GM23338 (cell line): ENCODE results near the gene EZH2. TPM values are rescaled to one million over a fixed set of nuclear protein-coding genes. Genes with fewer than 3 reads are reported as not detected.

Source experiments
- ATAC-seq: fragments of 200-7000 bp; cut with Tn5 transposase; 3 replicates; pipeline ENCODE4 v1.9.1; 2020
- DNase-seq: peaks from one replicate; pipeline ENCODE4 v3.0.0-alpha.2; 2015; ENCODE audit warnings: low spot score
- H2AFZ ChIP-seq: fragments of 200-600 bp; sonication (generic); 2 replicates; pipeline ENCODE4 v1.8.0; 2016; ENCODE audit warnings: antibody characterized with exemption, mild to moderate bottlenecking, moderate library complexity
- H3F3A ChIP-seq: fragments of 200-600 bp; sonication (generic); replicated peaks from 2 replicates; pipeline ENCODE4 v1.8.0; 2017; ENCODE audit warnings: antibody characterized with exemption, mixed run types, low read depth
- H3K27ac ChIP-seq: fragments of 200-600 bp; sonication (generic); 2 replicates; pipeline ENCODE4 v1.6.1; 2016; ENCODE audit warnings: low read depth
- H3K27me3 ChIP-seq: fragments of 200-600 bp; sonication (generic); 2 replicates; pipeline ENCODE4 v1.8.0; 2016; ENCODE audit warnings: mild to moderate bottlenecking, mixed run types, moderate library complexity; ENCODE audit not compliant: insufficient read depth
- H3K36me3 ChIP-seq: fragments of 200-600 bp; sonication (generic); 2 replicates; pipeline ENCODE4 v1.8.0; 2016; ENCODE audit warnings: mild to moderate bottlenecking; ENCODE audit not compliant: insufficient read depth
- H3K4me1 ChIP-seq: fragments of 200-600 bp; sonication (generic); 2 replicates; pipeline ENCODE4 v1.8.0; 2016; ENCODE audit warnings: mild to moderate bottlenecking, moderate library complexity; ENCODE audit not compliant: insufficient read depth
- H3K4me2 ChIP-seq: fragments of 200-600 bp; sonication (generic); 2 replicates; pipeline ENCODE4 v1.7.1; 2017; ENCODE audit warnings: mixed run types
- H3K4me3 ChIP-seq: fragments of 200-600 bp; sonication (generic); 2 replicates; pipeline ENCODE4 v1.6.1; 2016; ENCODE audit warnings: mixed run types
- H3K79me2 ChIP-seq: fragments of 200-600 bp; sonication (generic); replicated peaks from 2 replicates; pipeline ENCODE4 v1.8.0; 2017; ENCODE audit warnings: mild to moderate bottlenecking; ENCODE audit not compliant: insufficient read depth
- H3K9me2 ChIP-seq: fragments of 200-600 bp; sonication (generic); 2 replicates; pipeline ENCODE4 v1.8.0; 2017; ENCODE audit not compliant: insufficient read depth
- H4K20me1 ChIP-seq: fragments of 200-600 bp; sonication (generic); replicated peaks from 2 replicates; pipeline ENCODE4 v1.8.0; 2017; ENCODE audit warnings: mild to moderate bottlenecking; ENCODE audit not compliant: insufficient read depth
- H3K27ac Mint-ChIP-seq: 2 replicates; pipeline ENCODE4 v1.8.0; 2020; ENCODE audit warnings: inconsistent platforms, mild to moderate bottlenecking, moderate library complexity, mixed read lengths
- H3K27me3 Mint-ChIP-seq: 3 replicates; pipeline ENCODE4 v1.8.0; 2022; ENCODE audit warnings: low read depth, mild to moderate bottlenecking, moderate library complexity, mixed read lengths, inconsistent platforms; ENCODE audit not compliant: insufficient read depth, poor library complexity
- H3K36me3 Mint-ChIP-seq: 3 replicates; pipeline ENCODE4 v1.8.0; 2021; ENCODE audit warnings: low read depth, mild to moderate bottlenecking, inconsistent platforms, moderate library complexity, mixed read lengths
- H3K4me1 Mint-ChIP-seq: 3 replicates; pipeline ENCODE4 v1.8.0; 2020; ENCODE audit warnings: mild to moderate bottlenecking, inconsistent platforms, mixed read lengths
- H3K4me3 Mint-ChIP-seq: 3 replicates; pipeline ENCODE4 v1.8.0; 2021; ENCODE audit warnings: moderate library complexity, mild to moderate bottlenecking, inconsistent platforms, mixed read lengths
- H3K9me3 Mint-ChIP-seq: 3 replicates; pipeline ENCODE4 v1.8.0; 2020; ENCODE audit warnings: moderate library complexity, mild to moderate bottlenecking, inconsistent platforms, mixed read lengths
- CREB1 ChIP-seq: fragments of 250-450 bp; sonication (Bioruptor Pico); IDR thresholded peaks from 2 replicates; pipeline ENCODE4 v1.5.0; 2020; ENCODE audit warnings: low read depth, mild to moderate bottlenecking, moderate library complexity
- EZH2 ChIP-seq: fragments of 200-600 bp; sonication (generic); IDR thresholded peaks from one replicate; pipeline ENCODE4 v1.8.0; 2017; ENCODE audit warnings: antibody characterized with exemption, mild to moderate bottlenecking, low read depth; ENCODE audit not compliant: unreplicated experiment
- EZH2phosphoT487 ChIP-seq: fragments of 200-600 bp; sonication (generic); IDR thresholded peaks from one replicate; pipeline ENCODE4 v1.8.1; 2018; ENCODE audit warnings: antibody characterized with exemption; ENCODE audit not compliant: unreplicated experiment
- NANOG ChIP-seq: IDR thresholded peaks from 2 replicates; pipeline ENCODE4 v1.6.1; 2016; ENCODE audit warnings: antibody characterized with exemption, borderline replicate concordance
- STAT1 ChIP-seq: IDR thresholded peaks from one replicate; pipeline ENCODE4 v1.6.1; 2016; ENCODE audit warnings: antibody characterized with exemption; ENCODE audit not compliant: unreplicated experiment
- ZNF114 ChIP-seq: fragments of 250-450 bp; sonication (Bioruptor Pico); IDR thresholded peaks from 2 replicates; pipeline ENCODE4 v1.5.0; 2020; ENCODE audit warnings: mild to moderate bottlenecking, moderate library complexity
- ZNF331 ChIP-seq: fragments of 250-450 bp; sonication (Bioruptor Pico); IDR thresholded peaks from 2 replicates; pipeline ENCODE4 v1.5.0; 2020; ENCODE audit warnings: low read depth, mild to moderate bottlenecking, moderate library complexity
- polyA plus RNA-seq: library from polyadenylated mRNA; unstranded; fragments of >200 nt; fragmentation: Nextera tagmentation; extraction: Ambion mirVana; gene quantifications from 2 replicates; pipeline ENCODE4 v1.2.1, GENCODE V29; 2016
- total RNA-seq: library from RNA; depleted of rRNA; stranded (reverse); fragments of >200 nt; shearing (Covaris generic); gene quantifications from 2 replicates; pipeline ENCODE4 v1.2.3, GENCODE V29; 2014
- TF ChIP-seq, protein P1 (sequence below): IDR thresholded peaks from 2 replicates; pipeline ENCODE4 v1.6.1; 2016; ENCODE audit warnings: antibody characterized with exemption
- TF ChIP-seq, protein P2 (sequence below): fragments of 250-450 bp; sonication (Bioruptor Pico); IDR thresholded peaks from 2 replicates; pipeline ENCODE4 v1.5.0; 2020; ENCODE audit warnings: mild to moderate bottlenecking, moderate library complexity

EZH2 gene
- total and polyA plus RNA-seq, 2 experiments from 2014 or later, result 33.9 to 38.6 TPM

DNA sequence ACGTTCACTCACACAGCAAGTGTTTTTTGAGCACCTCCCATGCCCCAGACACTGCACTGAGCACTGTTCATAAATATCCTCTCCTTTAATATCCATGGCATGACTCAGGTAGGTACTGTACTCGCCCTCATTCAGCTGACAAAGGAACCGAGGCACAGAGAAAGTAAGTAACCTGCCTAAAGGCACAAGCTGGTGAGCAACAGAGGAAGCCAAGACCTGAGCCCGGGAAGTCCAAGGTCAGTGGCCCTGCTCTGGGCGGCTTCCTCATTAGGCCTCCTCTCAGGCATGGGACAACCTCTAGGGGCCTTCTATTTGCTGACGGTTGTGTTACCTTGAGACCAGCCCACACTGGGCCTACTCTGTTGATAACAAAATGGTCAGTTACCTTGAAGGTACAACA, 45.1 kb upstream of the EZH2 start:
- H3K79me2 ChIP-seq, result no peaks in the 10 kb centered on the region
- H4K20me1 ChIP-seq, result no peaks in the 10 kb centered on the region
- DNase-seq, result no peak
- no peak overlapping the region for H3K27ac ChIP-seq
- H3K4me2 ChIP-seq, result no peak overlapping the region
- H3K4me3 ChIP-seq, result no peak overlapping the region
- Mint-ChIP-seq H3K4me1 (no peaks in the 10 kb centered on the region), H3K27ac (no peak overlapping the region), H3K36me3 (no peaks in the 10 kb centered on the region), H3K4me3 (no peak overlapping the region), H3K27me3 (no peaks in the 10 kb centered on the region), H3K9me3 (no peaks in the 10 kb centered on the region)
- ATAC-seq, result no peak
- H3K9me2 ChIP-seq, result no peaks in the 10 kb centered on the region
- no peaks in the 10 kb centered on the region for H3K36me3 ChIP-seq
- no peaks in the 10 kb centered on the region for H3K4me1 ChIP-seq
- H3K27me3 ChIP-seq, result no peaks in the 10 kb centered on the region
- TF ChIP-seq NANOG (no peak), ZNF331 (CRISPR knock-in tag) (no peak), ZNF114 (CRISPR knock-in tag) (no peak), EZH2 (no peak), CREB1 (CRISPR knock-in tag) (no peak), STAT1 (no peak)
- TF ChIP-seq, protein P1, sequence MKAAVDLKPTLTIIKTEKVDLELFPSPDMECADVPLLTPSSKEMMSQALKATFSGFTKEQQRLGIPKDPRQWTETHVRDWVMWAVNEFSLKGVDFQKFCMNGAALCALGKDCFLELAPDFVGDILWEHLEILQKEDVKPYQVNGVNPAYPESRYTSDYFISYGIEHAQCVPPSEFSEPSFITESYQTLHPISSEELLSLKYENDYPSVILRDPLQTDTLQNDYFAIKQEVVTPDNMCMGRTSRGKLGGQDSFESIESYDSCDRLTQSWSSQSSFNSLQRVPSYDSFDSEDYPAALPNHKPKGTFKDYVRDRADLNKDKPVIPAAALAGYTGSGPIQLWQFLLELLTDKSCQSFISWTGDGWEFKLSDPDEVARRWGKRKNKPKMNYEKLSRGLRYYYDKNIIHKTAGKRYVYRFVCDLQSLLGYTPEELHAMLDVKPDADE, result no peak
- no peaks in the 10 kb centered on the region for H3F3A ChIP-seq
- H2AFZ ChIP-seq, result peak overlapping the region; percentile 32; the same call in 1 of the 2 replicates

- TF ChIP-seq ZNF331 (CRISPR knock-in tag) (no peak), CREB1 (CRISPR knock-in tag) (no peak), EZH2 (no peak), EZH2phosphoT487 (no peak), STAT1 (no peak)
- TF ChIP-seq, protein P2, sequence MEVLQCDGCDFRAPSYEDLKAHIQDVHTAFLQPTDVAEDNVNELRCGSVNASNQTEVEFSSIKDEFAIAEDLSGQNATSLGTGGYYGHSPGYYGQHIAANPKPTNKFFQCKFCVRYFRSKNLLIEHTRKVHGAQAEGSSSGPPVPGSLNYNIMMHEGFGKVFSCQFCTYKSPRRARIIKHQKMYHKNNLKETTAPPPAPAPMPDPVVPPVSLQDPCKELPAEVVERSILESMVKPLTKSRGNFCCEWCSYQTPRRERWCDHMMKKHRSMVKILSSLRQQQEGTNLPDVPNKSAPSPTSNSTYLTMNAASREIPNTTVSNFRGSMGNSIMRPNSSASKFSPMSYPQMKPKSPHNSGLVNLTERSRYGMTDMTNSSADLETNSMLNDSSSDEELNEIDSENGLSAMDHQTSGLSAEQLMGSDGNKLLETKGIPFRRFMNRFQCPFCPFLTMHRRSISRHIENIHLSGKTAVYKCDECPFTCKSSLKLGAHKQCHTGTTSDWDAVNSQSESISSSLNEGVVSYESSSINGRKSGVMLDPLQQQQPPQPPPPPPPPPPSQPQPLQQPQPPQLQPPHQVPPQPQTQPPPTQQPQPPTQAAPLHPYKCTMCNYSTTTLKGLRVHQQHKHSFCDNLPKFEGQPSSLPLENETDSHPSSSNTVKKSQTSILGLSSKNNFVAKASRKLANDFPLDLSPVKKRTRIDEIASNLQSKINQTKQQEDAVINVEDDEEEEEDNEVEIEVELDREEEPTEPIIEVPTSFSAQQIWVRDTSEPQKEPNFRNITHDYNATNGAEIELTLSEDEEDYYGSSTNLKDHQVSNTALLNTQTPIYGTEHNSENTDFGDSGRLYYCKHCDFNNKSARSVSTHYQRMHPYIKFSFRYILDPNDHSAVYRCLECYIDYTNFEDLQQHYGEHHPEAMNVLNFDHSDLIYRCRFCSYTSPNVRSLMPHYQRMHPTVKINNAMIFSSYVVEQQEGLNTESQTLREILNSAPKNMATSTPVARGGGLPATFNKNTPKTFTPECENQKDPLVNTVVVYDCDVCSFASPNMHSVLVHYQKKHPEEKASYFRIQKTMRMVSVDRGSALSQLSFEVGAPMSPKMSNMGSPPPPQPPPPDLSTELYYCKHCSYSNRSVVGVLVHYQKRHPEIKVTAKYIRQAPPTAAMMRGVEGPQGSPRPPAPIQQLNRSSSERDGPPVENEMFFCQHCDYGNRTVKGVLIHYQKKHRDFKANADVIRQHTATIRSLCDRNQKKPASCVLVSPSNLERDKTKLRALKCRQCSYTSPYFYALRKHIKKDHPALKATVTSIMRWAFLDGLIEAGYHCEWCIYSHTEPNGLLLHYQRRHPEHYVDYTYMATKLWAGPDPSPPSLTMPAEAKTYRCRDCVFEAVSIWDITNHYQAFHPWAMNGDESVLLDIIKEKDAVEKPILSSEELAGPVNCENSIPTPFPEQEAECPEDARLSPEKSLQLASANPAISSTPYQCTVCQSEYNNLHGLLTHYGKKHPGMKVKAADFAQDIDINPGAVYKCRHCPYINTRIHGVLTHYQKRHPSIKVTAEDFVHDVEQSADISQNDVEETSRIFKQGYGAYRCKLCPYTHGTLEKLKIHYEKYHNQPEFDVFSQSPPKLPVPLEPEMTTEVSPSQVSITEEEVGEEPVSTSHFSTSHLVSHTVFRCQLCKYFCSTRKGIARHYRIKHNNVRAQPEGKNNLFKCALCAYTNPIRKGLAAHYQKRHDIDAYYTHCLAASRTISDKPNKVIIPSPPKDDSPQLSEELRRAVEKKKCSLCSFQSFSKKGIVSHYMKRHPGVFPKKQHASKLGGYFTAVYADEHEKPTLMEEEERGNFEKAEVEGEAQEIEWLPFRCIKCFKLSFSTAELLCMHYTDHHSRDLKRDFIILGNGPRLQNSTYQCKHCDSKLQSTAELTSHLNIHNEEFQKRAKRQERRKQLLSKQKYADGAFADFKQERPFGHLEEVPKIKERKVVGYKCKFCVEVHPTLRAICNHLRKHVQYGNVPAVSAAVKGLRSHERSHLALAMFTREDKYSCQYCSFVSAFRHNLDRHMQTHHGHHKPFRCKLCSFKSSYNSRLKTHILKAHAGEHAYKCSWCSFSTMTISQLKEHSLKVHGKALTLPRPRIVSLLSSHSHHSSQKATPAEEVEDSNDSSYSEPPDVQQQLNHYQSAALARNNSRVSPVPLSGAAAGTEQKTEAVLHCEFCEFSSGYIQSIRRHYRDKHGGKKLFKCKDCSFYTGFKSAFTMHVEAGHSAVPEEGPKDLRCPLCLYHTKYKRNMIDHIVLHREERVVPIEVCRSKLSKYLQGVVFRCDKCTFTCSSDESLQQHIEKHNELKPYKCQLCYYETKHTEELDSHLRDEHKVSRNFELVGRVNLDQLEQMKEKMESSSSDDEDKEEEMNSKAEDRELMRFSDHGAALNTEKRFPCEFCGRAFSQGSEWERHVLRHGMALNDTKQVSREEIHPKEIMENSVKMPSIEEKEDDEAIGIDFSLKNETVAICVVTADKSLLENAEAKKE, result no peak
- H3K79me2 ChIP-seq, result no peaks in the 10 kb centered on the region
- H3K27ac Mint-ChIP-seq, result no peak overlapping the region
- no peak overlapping the region for H3K4me2 ChIP-seq
- no peaks in the 10 kb centered on the region for H3K9me3 Mint-ChIP-seq
- H2AFZ ChIP-seq, result no peak overlapping the region; the same call in 1 of the 2 replicates
- H3K27me3 ChIP-seq, result no peaks in the 10 kb centered on the region
- no peaks in the 10 kb centered on the region for H3K36me3 Mint-ChIP-seq
- no peak overlapping the region for H3K4me3 Mint-ChIP-seq
- ATAC-seq, result no peak
- DNase-seq, result no peak
- no peak overlapping the region for H3K4me3 ChIP-seq
- H3K27ac ChIP-seq, result no peak overlapping the region
- no peaks in the 10 kb centered on the region for H3K9me2 ChIP-seq
- no peaks in the 10 kb centered on the region for H3K4me1 Mint-ChIP-seq
- peaks cover 2% of the 10 kb centered on the region for H3K27me3 Mint-ChIP-seq
- H3K36me3 ChIP-seq, result no peaks in the 10 kb centered on the region
- H3K4me1 ChIP-seq, result no peaks in the 10 kb centered on the region
- no peaks in the 10 kb centered on the region for H3F3A ChIP-seq
- H4K20me1 ChIP-seq, result no peaks in the 10 kb centered on the region
These were observed 43.3 kb upstream of the EZH2 start for GRCh38 chr7:148927123-148928045.
